Uterus (tissue), 2 donors: ENCODE data around the gene FAM98B.

ENCODE experiments used
- CTCF ChIP-seq, 4 experiments: fragments of 200-600 bp in 2 of 4; fragments of 450-650 bp in 2 of 4; sonication (generic) in 2 of 4; IDR thresholded peaks; one replicate each; pipeline ENCODE4 v1.5.1; 2016 to 2019; ENCODE audit warnings: antibody characterized with exemption in 4 of 4, mild to moderate bottlenecking in 2 of 4, moderate library complexity in 1 of 4
- POLR2A ChIP-seq, 2 donors: fragments of 450-650 bp; IDR thresholded peaks; one replicate each; pipeline ENCODE4 v1.6.1; 2016; ENCODE audit warnings: antibody characterized with exemption in 2 of 2, mild to moderate bottlenecking in 1 of 2, moderate library complexity in 1 of 2

GRCh38 chr15:38454696-38455090, 766 bp downstream of the FAM98B start:
- TF ChIP-seq POLR2A (IDR thresholded peaks at IDR 0.05) (no peak), CTCF (IDR thresholded peaks at IDR 0.05) (no peak)
